Ishikawa (cell line): ENCODE results near the gene CRTAC1.

Experiments used
- CEBPB ChIP-seq: IDR thresholded peaks from 2 replicates; pipeline ENCODE4 v1.6.1; 2012
- EGR1 ChIP-seq: IDR thresholded peaks from 2 replicates; pipeline ENCODE4 v1.6.1; 2012
- EP300 ChIP-seq: IDR thresholded peaks from 2 replicates; pipeline ENCODE4 v1.6.1; 2012; ENCODE audit warnings: borderline replicate concordance
- MAX ChIP-seq: IDR thresholded peaks from 2 replicates; pipeline ENCODE4 v1.6.1; 2012
- NFIC ChIP-seq: IDR thresholded peaks from 2 replicates; pipeline ENCODE4 v1.6.1; 2012
- RAD21 ChIP-seq: IDR thresholded peaks from 2 replicates; pipeline ENCODE4 v1.6.1; 2012; ENCODE audit warnings: low read depth
- TCF12 ChIP-seq: IDR thresholded peaks from 2 replicates; pipeline ENCODE4 v1.6.1; 2012; ENCODE audit warnings: low read depth
- TEAD4 ChIP-seq: IDR thresholded peaks from 2 replicates; pipeline ENCODE4 v1.6.1; 2012
- YY1 ChIP-seq: IDR thresholded peaks from 2 replicates; pipeline ENCODE4 v1.6.1; 2012; ENCODE audit warnings: low read depth

DNA sequence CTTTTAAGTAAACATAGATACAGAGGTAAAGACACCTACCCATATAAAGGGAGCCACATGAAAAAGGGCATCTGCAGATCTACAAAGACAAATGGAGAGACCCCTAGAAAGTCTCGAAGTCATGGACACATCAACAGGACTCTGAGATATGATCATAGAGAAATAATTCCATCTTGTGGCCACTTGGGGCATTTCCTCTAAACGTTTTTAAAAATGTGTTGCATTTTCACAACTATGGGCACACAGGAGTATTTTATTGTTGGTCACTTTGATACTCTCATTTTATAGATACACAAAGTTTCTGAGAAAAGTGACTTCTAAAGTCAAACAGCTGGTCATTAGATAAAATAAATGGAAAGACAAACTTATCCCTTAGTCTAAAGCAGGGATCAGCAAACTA lies 87.1 kb downstream of the CRTAC1 start:
- TF ChIP-seq EP300 (no peak), TCF12 (no peak), YY1 (no peak), EGR1 (no peak), TEAD4 (no peak), CEBPB (no peak), RAD21 (no peak), NFIC (no peak), MAX (no peak)
